ENCODE data around the gene NDST3. TPM values are rescaled to one million over a fixed set of nuclear protein-coding genes. Genes with fewer than 3 reads are reported as not detected.
A peak's percentile ranks its signal among the peaks of the same experiment; 100 is the strongest.
"Not testable (repeated sequence)": the region's sequence is repeated elsewhere in the genome, so short reads cannot be mapped to it uniquely, and the experiment has no call there.

The NDST3 gene
- polyA plus RNA-seq, 2 of the 4 experiments (the other 2 are of a cell fraction), result not detected

DNA sequence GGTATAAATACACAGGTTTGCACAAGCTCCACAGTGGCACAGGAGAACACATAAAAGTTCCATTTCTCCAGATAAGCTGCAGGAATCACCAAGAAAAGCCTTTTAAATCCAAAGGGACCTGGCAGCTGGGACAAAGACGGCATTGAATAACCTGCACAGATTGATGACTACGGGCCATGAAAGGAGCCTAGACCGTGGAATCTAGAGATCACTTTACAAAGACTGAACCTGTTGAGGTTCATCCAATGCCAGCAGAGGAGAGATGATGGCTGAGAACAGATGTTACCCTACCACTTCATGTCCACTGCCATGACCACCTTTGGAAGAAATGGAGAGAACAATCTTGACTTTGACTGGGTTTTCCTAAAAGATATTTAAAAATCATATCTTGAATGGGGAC, 229.8 kb downstream of the NDST3 start:
- no peak overlapping the region for H3K4me3 ChIP-seq
- ChIA-PET POLR2A (no interaction called here), CTCF (no interaction called here)
- H3K27ac ChIP-seq, result no peak overlapping the region
- no peak for ATAC-seq
- TF ChIP-seq REST (IDR thresholded peaks at IDR 0.05) (no peak), NR3C1 (IDR thresholded peaks at IDR 0.05) (no peak), CBX8 (IDR thresholded peaks at IDR 0.05) (no peak), EHF (CRISPR knock-in tag; IDR thresholded peaks at IDR 0.05) (no peak)
- 66% methylated on average over 3 of the region's 3 CpGs for WGBS (ENCODE audit: missing lambda C conversion rate)
- no peak for FAIRE-seq
- no peaks in the 10 kb centered on the region for H3K9me3 ChIP-seq
- no peaks in the 10 kb centered on the region for H3K4me1 ChIP-seq
- no peak overlapping the region for H3K4me2 ChIP-seq
- no peak for DNase-seq (ENCODE audit: low read depth in 1 of 2, low spot score in 1 of 2)

DNA sequence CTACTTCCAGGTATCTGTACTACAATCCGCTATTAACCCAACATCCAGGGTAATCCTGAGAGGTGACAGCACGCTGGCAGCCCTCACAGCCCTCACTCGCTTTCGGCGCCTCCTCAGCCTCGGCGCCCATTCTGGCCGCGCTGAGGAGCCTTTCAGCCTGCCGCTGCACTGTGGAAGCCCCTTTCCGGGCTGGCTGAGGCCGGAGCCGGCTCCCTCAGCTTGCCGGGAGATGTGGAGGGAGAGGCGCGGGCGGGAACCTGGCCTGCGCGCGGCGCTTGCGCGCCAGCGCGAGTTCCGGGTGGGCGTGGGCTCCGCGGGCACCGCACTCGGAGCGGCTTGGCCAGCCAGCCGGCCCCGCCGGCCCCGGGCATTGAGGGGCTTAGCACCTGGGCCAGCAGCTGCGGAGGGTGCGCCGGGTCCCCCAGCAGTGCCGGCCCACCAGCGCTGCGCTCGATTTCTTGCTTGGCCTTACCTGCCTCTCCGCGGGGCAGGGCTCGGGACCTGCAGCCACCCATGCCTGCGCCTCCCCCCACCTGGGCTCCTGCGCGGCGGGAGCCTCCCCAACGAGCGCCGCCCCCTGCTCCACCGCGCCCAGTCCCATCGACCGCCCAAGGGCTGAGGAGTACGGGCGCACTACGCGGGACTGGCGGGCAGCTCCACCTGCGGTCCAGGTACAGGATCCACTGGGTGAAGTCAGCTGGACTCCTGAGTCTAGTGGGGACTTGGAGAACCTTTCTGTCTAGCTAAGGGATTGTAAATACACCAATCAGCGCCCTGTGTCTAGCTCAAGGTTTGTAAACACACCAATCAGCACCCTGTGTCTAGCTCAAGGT, 231.2 kb downstream of the NDST3 start:
- whole genome bisulfite sequencing (ENCODE audit: missing lambda C conversion rate), result 75% methylated on average over 5 of the region's 64 CpGs
- Histone ChIP-seq H3K4me2 (peak overlapping the region; percentile 59; the same call in 2 of the 3 replicates), H3K4me1 (no peaks in the 10 kb centered on the region), H3K27ac (peak overlapping the region; percentile 42 to 79; a peak in 4 of 6 replicates), H3K9me3 (no peaks in the 10 kb centered on the region), H3K4me3 (peak overlapping the region; percentile 43)
- ChIA-PET POLR2A (no interaction called here), CTCF (interaction anchor here (0.9 to 1.0 kb wide), 2 partner anchors 41 to 189 kb away, joined by 3 read pairs; no protein-coding TSS in a partner anchor)
- TF ChIP-seq MYC (IDR thresholded peaks at IDR 0.05; ENCODE audit: borderline replicate concordance, low read length) (no peak), SMC3 (IDR thresholded peaks at IDR 0.05) (no peak), HOXB5 (CRISPR knock-in tag; IDR thresholded peaks at IDR 0.05) (no peak), HOXA7 (CRISPR knock-in tag; IDR thresholded peaks at IDR 0.05) (no peak)
- TF ChIP-seq, protein P1, sequence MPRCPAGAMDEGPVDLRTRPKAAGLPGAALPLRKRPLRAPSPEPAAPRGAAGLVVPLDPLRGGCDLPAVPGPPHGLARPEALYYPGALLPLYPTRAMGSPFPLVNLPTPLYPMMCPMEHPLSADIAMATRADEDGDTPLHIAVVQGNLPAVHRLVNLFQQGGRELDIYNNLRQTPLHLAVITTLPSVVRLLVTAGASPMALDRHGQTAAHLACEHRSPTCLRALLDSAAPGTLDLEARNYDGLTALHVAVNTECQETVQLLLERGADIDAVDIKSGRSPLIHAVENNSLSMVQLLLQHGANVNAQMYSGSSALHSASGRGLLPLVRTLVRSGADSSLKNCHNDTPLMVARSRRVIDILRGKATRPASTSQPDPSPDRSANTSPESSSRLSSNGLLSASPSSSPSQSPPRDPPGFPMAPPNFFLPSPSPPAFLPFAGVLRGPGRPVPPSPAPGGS (IDR thresholded peaks at IDR 0.05), result no peak
- DNase-seq (ENCODE audit: low read depth in 1 of 2, low spot score in 1 of 2), result no peak
- no peak for FAIRE-seq
- peak in 1 of 2 experiments; percentile 86; a peak in 3 of 6 replicates for ATAC-seq

GRCh38 chr4:118266145-118266496, 231.8 kb downstream of the NDST3 start:
- ATAC-seq; POLR2A ChIA-PET; H3K9me3 ChIP-seq; H3K4me2 ChIP-seq; H3K4me1 ChIP-seq; DNase-seq (ENCODE audit: low read depth in 1 of 2, low spot score in 1 of 2); FAIRE-seq; H3K4me3 ChIP-seq; H3K27ac ChIP-seq: not testable (repeated sequence)
- 69% methylated on average over 4 of the region's 4 CpGs for WGBS (ENCODE audit: missing lambda C conversion rate)
- CTCF ChIA-PET, result interaction anchor here (0.9 to 1.0 kb wide), 2 partner anchors 42 to 190 kb away, joined by 3 read pairs; no protein-coding TSS in a partner anchor

DNA sequence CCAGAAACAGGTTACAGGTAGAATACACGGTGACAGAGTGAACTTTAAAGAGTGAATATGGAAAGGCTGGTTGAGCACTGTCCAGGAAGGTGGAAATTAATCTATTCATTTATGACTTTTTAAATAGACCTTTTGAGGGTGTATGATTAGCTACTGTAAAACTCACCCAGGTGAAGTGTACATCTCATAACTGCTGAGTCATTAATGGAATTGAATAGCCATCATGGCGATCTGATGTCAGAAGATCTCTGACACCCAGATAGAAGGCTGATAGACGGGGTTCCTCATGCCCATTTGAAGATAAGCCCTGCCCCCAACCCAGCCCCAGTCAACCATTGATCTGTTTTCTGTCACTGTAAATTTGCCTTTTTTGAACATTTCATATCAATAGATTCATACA, 234.5 kb downstream of the NDST3 start:
- TF ChIP-seq, protein P2, sequence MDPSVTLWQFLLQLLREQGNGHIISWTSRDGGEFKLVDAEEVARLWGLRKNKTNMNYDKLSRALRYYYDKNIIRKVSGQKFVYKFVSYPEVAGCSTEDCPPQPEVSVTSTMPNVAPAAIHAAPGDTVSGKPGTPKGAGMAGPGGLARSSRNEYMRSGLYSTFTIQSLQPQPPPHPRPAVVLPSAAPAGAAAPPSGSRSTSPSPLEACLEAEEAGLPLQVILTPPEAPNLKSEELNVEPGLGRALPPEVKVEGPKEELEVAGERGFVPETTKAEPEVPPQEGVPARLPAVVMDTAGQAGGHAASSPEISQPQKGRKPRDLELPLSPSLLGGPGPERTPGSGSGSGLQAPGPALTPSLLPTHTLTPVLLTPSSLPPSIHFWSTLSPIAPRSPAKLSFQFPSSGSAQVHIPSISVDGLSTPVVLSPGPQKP (IDR thresholded peaks at IDR 0.05; ENCODE audit: low read depth, low read length), result no peak
- peak; percentile 37 for TF ChIP-seq MAFK (IDR thresholded peaks at IDR 0.05; ENCODE audit: partially characterized antibody)
- WGBS (ENCODE audit: missing lambda C conversion rate), result 78% methylated on average over 3 of the region's 3 CpGs
- POLR2A ChIA-PET, result no interaction called here
- Histone ChIP-seq H3K4me2 (no peak overlapping the region), H3K4me1 (no peaks in the 10 kb centered on the region), H3K9me3 (no peaks in the 10 kb centered on the region), H3K27ac (no peak overlapping the region), H3K4me3 (no peak overlapping the region)
- DNase-seq (ENCODE audit: low read depth in 1 of 2, low spot score in 1 of 2) (no peak), FAIRE-seq (no peak), ATAC-seq (no peak)
- CTCF ChIA-PET, result no interaction called here

Data from A549 (cell line).